CD14-positive monocyte (primary cell): ENCODE measurements around the gene PLAAT4. TPM values are rescaled to one million over a fixed set of nuclear protein-coding genes. Genes with fewer than 3 reads are reported as not detected.

Experiments
- DNase-seq, 3 donors: peaks; one replicate each; pipeline ENCODE4 v3.0.0-alpha.2; 2011 to 2022
- H2AFZ ChIP-seq: 2 replicates; pipeline ENCODE4 v1.6.0; 2012; ENCODE audit warnings: mild to moderate bottlenecking, low read depth, low read length, inconsistent platforms; ENCODE audit not compliant: insufficient read depth, poor library complexity, severe bottlenecking
- H3K27ac ChIP-seq, 2 donors: 1 replicate in 1 of 2; 2 replicates in 1 of 2; pipeline ENCODE4 v1.5.1; 2012 to 2013; ENCODE audit warnings: low read length in 2 of 2, control low read depth in 1 of 2, inconsistent platforms in 1 of 2, low read depth in 1 of 2, mild to moderate bottlenecking in 1 of 2
- H3K27me3 ChIP-seq, 2 donors: one replicate each; pipeline versions ENCODE4 v1.6.0 to v1.6.1; 2011 to 2013; ENCODE audit warnings: low read length in 2 of 2; ENCODE audit not compliant: control insufficient read depth in 2 of 2, insufficient read depth in 2 of 2
- H3K36me3 ChIP-seq, 2 donors: replicated peaks in 1 of 2; 1 replicate in 1 of 2; 2 replicates in 1 of 2; pipeline versions ENCODE4 v1.5.1 to v1.6.1; 2012 to 2013; ENCODE audit warnings: low read length in 2 of 2, control low read depth in 1 of 2, inconsistent platforms in 1 of 2, mild to moderate bottlenecking in 1 of 2; ENCODE audit not compliant: insufficient read depth in 2 of 2, control insufficient read depth in 1 of 2
- H3K4me1 ChIP-seq, 2 donors: 1 replicate in 1 of 2; 2 replicates in 1 of 2; pipeline versions ENCODE4 v1.5.1 to v1.6.1; 2012 to 2013; ENCODE audit warnings: low read length in 2 of 2, control low read depth in 1 of 2, inconsistent platforms in 1 of 2, mild to moderate bottlenecking in 1 of 2, moderate library complexity in 1 of 2; ENCODE audit not compliant: insufficient read depth in 2 of 2, control insufficient read depth in 1 of 2
- H3K4me2 ChIP-seq: replicated peaks from 2 replicates; pipeline ENCODE3; 2012; ENCODE audit warnings: low read length, moderate library complexity, mild to moderate bottlenecking; ENCODE audit not compliant: poor library complexity, severe bottlenecking; ENCODE audit errors: extremely low read depth
- H3K4me3 ChIP-seq, 3 experiments: fragments of 200-600 bp in 1 of 3; sonication (generic) in 1 of 3; replicated peaks in 1 of 3; 1 replicate in 2 of 3; 2 replicates in 1 of 3; pipeline ENCODE4 v1.5.1; 2011 to 2013; ENCODE audit warnings: low read length in 3 of 3, mild to moderate bottlenecking in 3 of 3, control low read depth in 2 of 3, low read depth in 2 of 3, inconsistent platforms in 1 of 3, moderate library complexity in 1 of 3
- H3K79me2 ChIP-seq: 2 replicates; pipeline ENCODE4 v1.6.0; 2012; ENCODE audit warnings: mild to moderate bottlenecking, control low read depth, inconsistent platforms, low read length, moderate library complexity; ENCODE audit not compliant: insufficient read depth
- H3K9ac ChIP-seq: 2 replicates; pipeline ENCODE4 v1.6.0; 2017; ENCODE audit warnings: low read length, mild to moderate bottlenecking; ENCODE audit not compliant: insufficient read depth, poor library complexity, severe bottlenecking
- H3K9me3 ChIP-seq, 2 donors: replicated peaks in 1 of 2; 1 replicate in 1 of 2; 2 replicates in 1 of 2; pipeline versions ENCODE4 v1.5.1 to v1.6.1; 2012 to 2013; ENCODE audit warnings: low read length in 2 of 2, control low read depth in 1 of 2; ENCODE audit not compliant: control insufficient read depth in 1 of 2, insufficient read depth in 1 of 2
- H4K20me1 ChIP-seq: 2 replicates; pipeline ENCODE4 v1.6.0; 2012; ENCODE audit warnings: mild to moderate bottlenecking, low read length, control low read depth, moderate library complexity; ENCODE audit not compliant: insufficient read depth
- H3K27ac Mint-ChIP-seq, 7 donors: one replicate each; pipeline ENCODE4 v1.8.0; 2020; ENCODE audit warnings: mild to moderate bottlenecking in 7 of 7, mixed read lengths in 7 of 7, moderate library complexity in 6 of 7, inconsistent platforms in 2 of 7
- H3K27me3 Mint-ChIP-seq, 3 donors: one replicate each; pipeline ENCODE4 v1.8.0; 2021 to 2022; ENCODE audit warnings: low read depth in 3 of 3, mild to moderate bottlenecking in 3 of 3, mixed read lengths in 3 of 3, moderate library complexity in 3 of 3, inconsistent platforms in 1 of 3
- H3K36me3 Mint-ChIP-seq, 2 donors: one replicate each; pipeline ENCODE4 v1.8.0; 2020; ENCODE audit warnings: mixed read lengths in 2 of 2, inconsistent platforms in 1 of 2, mild to moderate bottlenecking in 1 of 2
- H3K4me1 Mint-ChIP-seq: one replicate; pipeline ENCODE4 v1.8.0; 2020; ENCODE audit warnings: mild to moderate bottlenecking, mixed read lengths
- H3K4me3 Mint-ChIP-seq, 2 donors: one replicate each; pipeline ENCODE4 v1.8.0; 2020; ENCODE audit warnings: mild to moderate bottlenecking in 2 of 2, mixed read lengths in 2 of 2, moderate library complexity in 1 of 2
- H3K9me3 Mint-ChIP-seq, 7 donors: one replicate each; pipeline ENCODE4 v1.8.0; 2020 to 2022; ENCODE audit warnings: mixed read lengths in 7 of 7, mild to moderate bottlenecking in 6 of 7, moderate library complexity in 6 of 7, inconsistent platforms in 2 of 7
- WGBS: methylation state at CpG from one replicate; pipeline ENCODE4 v1.1.5; 2013; ENCODE audit warnings: missing lambda C conversion rate; ENCODE audit not compliant: insufficient coverage; 5-methylcytosine and 5-hydroxymethylcytosine counted together
- intact Hi-C, 2 donors: fragments of 100-400 bp; cut with micrococcal nuclease; formaldehyde crosslinking; loops; one replicate each; pipeline versions ENCODE4 v1.15.0 to v1.15.1; 2023
- polyA plus RNA-seq, 3 donors: library from polyadenylated mRNA; depleted of rRNA in 1 of 3; unstranded in 2 of 3; stranded (reverse) in 1 of 3; fragments of 300-500 nt in 2 of 3; fragments of >200 nt in 1 of 3; fragmentation: Illumina TruSeq in 2 of 3; gene quantifications; 1 replicate in 2 of 3; 2 replicates in 1 of 3; pipeline ENCODE4 v1.2.3, GENCODE V29; 2012 to 2021
- TF ChIP-seq, protein P1 (sequence below): fragments of 200-600 bp; IDR thresholded peaks from one replicate; pipeline ENCODE4 v1.8.0; 2022; ENCODE audit warnings: antibody characterized with exemption, mild to moderate bottlenecking

Gene PLAAT4
- polyA plus RNA-seq, 3 donors = 55.2 to 119 (median 101) TPM

DNA sequence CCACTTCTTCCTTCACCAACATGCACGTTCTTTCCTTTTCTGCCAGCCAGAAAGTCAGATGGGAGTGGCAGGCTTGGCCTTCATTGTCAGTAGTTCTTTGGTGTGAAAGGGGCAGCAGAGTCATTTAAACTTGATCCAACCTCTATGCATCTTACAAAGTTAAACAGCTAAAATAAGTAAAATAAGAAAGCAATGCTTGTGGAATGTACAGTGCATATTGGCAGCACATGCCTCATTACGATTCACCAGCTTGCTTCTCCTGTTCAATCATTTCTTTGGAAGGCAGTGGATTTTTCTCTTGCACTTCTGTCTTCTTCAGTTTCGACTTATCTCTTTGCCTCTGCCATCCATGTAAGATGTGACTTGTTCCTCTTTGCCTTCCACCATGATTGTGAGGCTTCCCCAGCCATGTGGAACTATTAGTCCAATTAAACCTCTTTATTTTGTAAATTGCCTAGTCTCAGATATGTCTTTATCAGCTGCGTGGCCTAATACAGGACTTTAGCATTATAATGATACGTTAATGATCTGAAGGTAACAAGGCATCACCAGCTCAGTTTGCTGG lies 15.9 kb upstream of the PLAAT4 start:
- no peak overlapping the region for H3K9ac ChIP-seq
- intact Hi-C loops = no loop called here
- no peak overlapping the region for H3K4me2 ChIP-seq
- no peak overlapping the region for H2AFZ ChIP-seq
- peaks cover 16 to 17% of the 10 kb centered on the region in 2 donors for H3K36me3 ChIP-seq
- H3K27ac ChIP-seq = no peak overlapping the region
- Mint-ChIP-seq H3K4me3 (no peak overlapping the region), H3K36me3 (peaks cover 19 to 52% of the 10 kb centered on the region in 2 donors), H3K27ac (no peak overlapping the region), H3K27me3 (peaks cover 0 to 3% (median 0%) of the 10 kb centered on the region in 3 donors), H3K4me1 (peaks cover 10% of the 10 kb centered on the region), H3K9me3 (peaks cover 6 to 32% (median 14%) of the 10 kb centered on the region in 7 donors)
- TF ChIP-seq, protein P1, sequence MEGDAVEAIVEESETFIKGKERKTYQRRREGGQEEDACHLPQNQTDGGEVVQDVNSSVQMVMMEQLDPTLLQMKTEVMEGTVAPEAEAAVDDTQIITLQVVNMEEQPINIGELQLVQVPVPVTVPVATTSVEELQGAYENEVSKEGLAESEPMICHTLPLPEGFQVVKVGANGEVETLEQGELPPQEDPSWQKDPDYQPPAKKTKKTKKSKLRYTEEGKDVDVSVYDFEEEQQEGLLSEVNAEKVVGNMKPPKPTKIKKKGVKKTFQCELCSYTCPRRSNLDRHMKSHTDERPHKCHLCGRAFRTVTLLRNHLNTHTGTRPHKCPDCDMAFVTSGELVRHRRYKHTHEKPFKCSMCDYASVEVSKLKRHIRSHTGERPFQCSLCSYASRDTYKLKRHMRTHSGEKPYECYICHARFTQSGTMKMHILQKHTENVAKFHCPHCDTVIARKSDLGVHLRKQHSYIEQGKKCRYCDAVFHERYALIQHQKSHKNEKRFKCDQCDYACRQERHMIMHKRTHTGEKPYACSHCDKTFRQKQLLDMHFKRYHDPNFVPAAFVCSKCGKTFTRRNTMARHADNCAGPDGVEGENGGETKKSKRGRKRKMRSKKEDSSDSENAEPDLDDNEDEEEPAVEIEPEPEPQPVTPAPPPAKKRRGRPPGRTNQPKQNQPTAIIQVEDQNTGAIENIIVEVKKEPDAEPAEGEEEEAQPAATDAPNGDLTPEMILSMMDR = no peak
- H3K9me3 ChIP-seq = peaks cover 0 to 14% of the 10 kb centered on the region in 2 donors
- no peaks in the 10 kb centered on the region for H3K79me2 ChIP-seq
- H3K27me3 ChIP-seq = no peaks in the 10 kb centered on the region
- DNase-seq = no peak
- H3K4me3 ChIP-seq = no peak overlapping the region
- no peaks in the 10 kb centered on the region for H3K4me1 ChIP-seq
- H4K20me1 ChIP-seq = no peaks in the 10 kb centered on the region
- 100% methylated on average over 2 of the region's 5 CpGs for WGBS

DNA sequence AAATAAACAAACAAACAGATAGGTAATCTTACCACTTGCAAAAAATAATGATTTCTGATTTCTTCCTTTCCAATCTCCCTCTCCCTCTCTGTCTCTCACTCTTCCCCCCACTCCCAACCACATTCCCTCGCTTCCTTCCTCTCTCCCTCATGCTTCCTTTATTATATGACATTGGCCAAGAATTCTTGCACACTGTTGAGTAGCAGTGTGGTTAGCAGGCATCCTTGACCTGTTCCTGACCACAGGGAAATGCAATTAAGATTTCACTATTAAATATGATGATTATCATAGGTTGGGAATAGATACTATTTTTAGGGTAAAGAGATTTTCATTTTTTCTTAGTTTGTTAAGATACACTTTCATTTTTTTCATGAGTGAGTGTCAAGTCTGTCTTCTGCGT lies 14.7 kb upstream of the PLAAT4 start:
- no peak overlapping the region for H3K4me2 ChIP-seq
- TF ChIP-seq, protein P1 = no peak
- H4K20me1 ChIP-seq = no peaks in the 10 kb centered on the region
- peaks cover 0 to 3% (median 0%) of the 10 kb centered on the region in 3 donors for H3K27me3 Mint-ChIP-seq
- H3K4me3 Mint-ChIP-seq = no peak overlapping the region
- peaks cover 10% of the 10 kb centered on the region for H3K4me1 Mint-ChIP-seq
- H3K9me3 ChIP-seq = peaks cover 0 to 14% of the 10 kb centered on the region in 2 donors
- H3K27ac Mint-ChIP-seq = peak overlapping the region in 1 of 7 donors; percentile 66
- H3K27me3 ChIP-seq = no peaks in the 10 kb centered on the region
- no peak overlapping the region for H3K4me3 ChIP-seq
- intact Hi-C loops = no loop called here
- H3K36me3 ChIP-seq = peaks cover 4 to 5% of the 10 kb centered on the region in 2 donors
- no peak for DNase-seq
- no peak overlapping the region for H3K27ac ChIP-seq
- H2AFZ ChIP-seq = no peak overlapping the region
- H3K9me3 Mint-ChIP-seq = peaks cover 6 to 32% (median 16%) of the 10 kb centered on the region in 7 donors
- H3K4me1 ChIP-seq = no peaks in the 10 kb centered on the region
- WGBS = no CpG with 5 or more reads among the region's 2 CpGs
- no peaks in the 10 kb centered on the region for H3K79me2 ChIP-seq
- no peak overlapping the region for H3K9ac ChIP-seq
- H3K36me3 Mint-ChIP-seq = peaks cover 13 to 41% of the 10 kb centered on the region in 2 donors
